GM23338 (cell line): ENCODE data around the gene PCGF2. TPM values are rescaled to one million over a fixed set of nuclear protein-coding genes. Genes with fewer than 3 reads are reported as not detected.

Source experiments
- ATAC-seq: fragments of 200-7000 bp; cut with Tn5 transposase; 3 replicates; pipeline ENCODE4 v1.9.1; 2020
- DNase-seq: peaks from one replicate; pipeline ENCODE4 v3.0.0-alpha.2; 2015; ENCODE audit warnings: low spot score
- H2AFZ ChIP-seq: fragments of 200-600 bp; sonication (generic); 2 replicates; pipeline ENCODE4 v1.8.0; 2016; ENCODE audit warnings: antibody characterized with exemption, mild to moderate bottlenecking, moderate library complexity
- H3F3A ChIP-seq: fragments of 200-600 bp; sonication (generic); replicated peaks from 2 replicates; pipeline ENCODE4 v1.8.0; 2017; ENCODE audit warnings: antibody characterized with exemption, mixed run types, low read depth
- H3K27ac ChIP-seq: fragments of 200-600 bp; sonication (generic); 2 replicates; pipeline ENCODE4 v1.6.1; 2016; ENCODE audit warnings: low read depth
- H3K27me3 ChIP-seq: fragments of 200-600 bp; sonication (generic); 2 replicates; pipeline ENCODE4 v1.8.0; 2016; ENCODE audit warnings: mild to moderate bottlenecking, mixed run types, moderate library complexity; ENCODE audit not compliant: insufficient read depth
- H3K36me3 ChIP-seq: fragments of 200-600 bp; sonication (generic); 2 replicates; pipeline ENCODE4 v1.8.0; 2016; ENCODE audit warnings: mild to moderate bottlenecking; ENCODE audit not compliant: insufficient read depth
- H3K4me1 ChIP-seq: fragments of 200-600 bp; sonication (generic); 2 replicates; pipeline ENCODE4 v1.8.0; 2016; ENCODE audit warnings: mild to moderate bottlenecking, moderate library complexity; ENCODE audit not compliant: insufficient read depth
- H3K4me2 ChIP-seq: fragments of 200-600 bp; sonication (generic); 2 replicates; pipeline ENCODE4 v1.7.1; 2017; ENCODE audit warnings: mixed run types
- H3K4me3 ChIP-seq: fragments of 200-600 bp; sonication (generic); 2 replicates; pipeline ENCODE4 v1.6.1; 2016; ENCODE audit warnings: mixed run types
- H3K79me2 ChIP-seq: fragments of 200-600 bp; sonication (generic); replicated peaks from 2 replicates; pipeline ENCODE4 v1.8.0; 2017; ENCODE audit warnings: mild to moderate bottlenecking; ENCODE audit not compliant: insufficient read depth
- H3K9me2 ChIP-seq: fragments of 200-600 bp; sonication (generic); 2 replicates; pipeline ENCODE4 v1.8.0; 2017; ENCODE audit not compliant: insufficient read depth
- H4K20me1 ChIP-seq: fragments of 200-600 bp; sonication (generic); replicated peaks from 2 replicates; pipeline ENCODE4 v1.8.0; 2017; ENCODE audit warnings: mild to moderate bottlenecking; ENCODE audit not compliant: insufficient read depth
- H3K27ac Mint-ChIP-seq: 2 replicates; pipeline ENCODE4 v1.8.0; 2020; ENCODE audit warnings: inconsistent platforms, mild to moderate bottlenecking, moderate library complexity, mixed read lengths
- H3K27me3 Mint-ChIP-seq: 3 replicates; pipeline ENCODE4 v1.8.0; 2022; ENCODE audit warnings: low read depth, mild to moderate bottlenecking, moderate library complexity, mixed read lengths, inconsistent platforms; ENCODE audit not compliant: insufficient read depth, poor library complexity
- H3K36me3 Mint-ChIP-seq: 3 replicates; pipeline ENCODE4 v1.8.0; 2021; ENCODE audit warnings: low read depth, mild to moderate bottlenecking, inconsistent platforms, moderate library complexity, mixed read lengths
- H3K4me1 Mint-ChIP-seq: 3 replicates; pipeline ENCODE4 v1.8.0; 2020; ENCODE audit warnings: mild to moderate bottlenecking, inconsistent platforms, mixed read lengths
- H3K4me3 Mint-ChIP-seq: 3 replicates; pipeline ENCODE4 v1.8.0; 2021; ENCODE audit warnings: moderate library complexity, mild to moderate bottlenecking, inconsistent platforms, mixed read lengths
- H3K9me3 Mint-ChIP-seq: 3 replicates; pipeline ENCODE4 v1.8.0; 2020; ENCODE audit warnings: moderate library complexity, mild to moderate bottlenecking, inconsistent platforms, mixed read lengths
- CREB1 ChIP-seq: fragments of 250-450 bp; sonication (Bioruptor Pico); IDR thresholded peaks from 2 replicates; pipeline ENCODE4 v1.5.0; 2020; ENCODE audit warnings: low read depth, mild to moderate bottlenecking, moderate library complexity
- EZH2phosphoT487 ChIP-seq: fragments of 200-600 bp; sonication (generic); IDR thresholded peaks from one replicate; pipeline ENCODE4 v1.8.1; 2018; ENCODE audit warnings: antibody characterized with exemption; ENCODE audit not compliant: unreplicated experiment
- JUNB ChIP-seq: IDR thresholded peaks from one replicate; pipeline ENCODE4 v1.6.1; 2016; ENCODE audit warnings: antibody characterized with exemption; ENCODE audit not compliant: unreplicated experiment
- REST ChIP-seq: IDR thresholded peaks from one replicate; pipeline ENCODE4 v1.6.1; 2018; ENCODE audit warnings: antibody characterized with exemption; ENCODE audit not compliant: unreplicated experiment
- STAT1 ChIP-seq: IDR thresholded peaks from one replicate; pipeline ENCODE4 v1.6.1; 2016; ENCODE audit warnings: antibody characterized with exemption; ENCODE audit not compliant: unreplicated experiment
- ZNF114 ChIP-seq: fragments of 250-450 bp; sonication (Bioruptor Pico); IDR thresholded peaks from 2 replicates; pipeline ENCODE4 v1.5.0; 2020; ENCODE audit warnings: mild to moderate bottlenecking, moderate library complexity
- ZNF331 ChIP-seq: fragments of 250-450 bp; sonication (Bioruptor Pico); IDR thresholded peaks from 2 replicates; pipeline ENCODE4 v1.5.0; 2020; ENCODE audit warnings: low read depth, mild to moderate bottlenecking, moderate library complexity
- ZNF462 ChIP-seq: fragments of 250-450 bp; sonication (Bioruptor Pico); IDR thresholded peaks from 2 replicates; pipeline ENCODE4 v1.5.0; 2020; ENCODE audit warnings: mild to moderate bottlenecking, moderate library complexity
- polyA plus RNA-seq: library from polyadenylated mRNA; unstranded; fragments of >200 nt; fragmentation: Nextera tagmentation; extraction: Ambion mirVana; gene quantifications from 2 replicates; pipeline ENCODE4 v1.2.1, GENCODE V29; 2016
- total RNA-seq: library from RNA; depleted of rRNA; stranded (reverse); fragments of >200 nt; shearing (Covaris generic); gene quantifications from 2 replicates; pipeline ENCODE4 v1.2.3, GENCODE V29; 2014
- TF ChIP-seq, protein P1 (sequence below), 2 experiments: fragments of 200-600 bp in 1 of 2; sonication (generic) in 1 of 2; conservative IDR thresholded peaks; 2 replicates each; pipeline versions ENCODE4 v1.5.1 to v1.6.1; 2016 to 2017; ENCODE audit warnings: antibody characterized with exemption in 2 of 2, low read depth in 2 of 2, mild to moderate bottlenecking in 2 of 2, moderate library complexity in 1 of 2

The PCGF2 gene
- total and polyA plus RNA-seq, 2 experiments from 2014 or later: 21.1 to 51.9 TPM

- TF ChIP-seq ZNF462 (CRISPR knock-in tag) (no peak), STAT1 (no peak), CREB1 (CRISPR knock-in tag) (no peak), ZNF331 (no peak)
- TF ChIP-seq, protein P1, sequence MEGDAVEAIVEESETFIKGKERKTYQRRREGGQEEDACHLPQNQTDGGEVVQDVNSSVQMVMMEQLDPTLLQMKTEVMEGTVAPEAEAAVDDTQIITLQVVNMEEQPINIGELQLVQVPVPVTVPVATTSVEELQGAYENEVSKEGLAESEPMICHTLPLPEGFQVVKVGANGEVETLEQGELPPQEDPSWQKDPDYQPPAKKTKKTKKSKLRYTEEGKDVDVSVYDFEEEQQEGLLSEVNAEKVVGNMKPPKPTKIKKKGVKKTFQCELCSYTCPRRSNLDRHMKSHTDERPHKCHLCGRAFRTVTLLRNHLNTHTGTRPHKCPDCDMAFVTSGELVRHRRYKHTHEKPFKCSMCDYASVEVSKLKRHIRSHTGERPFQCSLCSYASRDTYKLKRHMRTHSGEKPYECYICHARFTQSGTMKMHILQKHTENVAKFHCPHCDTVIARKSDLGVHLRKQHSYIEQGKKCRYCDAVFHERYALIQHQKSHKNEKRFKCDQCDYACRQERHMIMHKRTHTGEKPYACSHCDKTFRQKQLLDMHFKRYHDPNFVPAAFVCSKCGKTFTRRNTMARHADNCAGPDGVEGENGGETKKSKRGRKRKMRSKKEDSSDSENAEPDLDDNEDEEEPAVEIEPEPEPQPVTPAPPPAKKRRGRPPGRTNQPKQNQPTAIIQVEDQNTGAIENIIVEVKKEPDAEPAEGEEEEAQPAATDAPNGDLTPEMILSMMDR (conservative IDR thresholded peaks at IDR 0.05; ENCODE audit: low read depth in 2 of 2): no peak
Measured at GRCh38 chr17:38753071-38753506, 5.0 kb upstream of the PCGF2 start (continued).

- Histone ChIP-seq H2AFZ (peak within 1 kb of the TSS; percentile 64), H3K27me3 (peaks cover 16% of the 10 kb centered on the region), H3K36me3 (peaks cover 10% of the 10 kb centered on the region), H4K20me1 (peaks cover 9% of the 10 kb centered on the region; the same call in 1 of the 2 replicates), H3K4me1 (peaks cover 20% of the 10 kb centered on the region), H3K27ac (peak within 1 kb of the TSS; percentile 72), H3K79me2 (peaks cover 28% of the 10 kb centered on the region), H3K4me2 (peak within 1 kb of the TSS; percentile 96), H3K4me3 (peak within 1 kb of the TSS; percentile 69), H3F3A (peaks cover 2% of the 10 kb centered on the region; the same call in 1 of the 2 replicates), H3K9me2 (no peaks in the 10 kb centered on the region)
- ATAC-seq (peak; percentile 68), DNase-seq (peak; percentile 99)
- Mint-ChIP-seq H3K4me3 (peak within 1 kb of the TSS; percentile 97), H3K4me1 (peaks cover 12% of the 10 kb centered on the region), H3K27me3 (peaks cover 27% of the 10 kb centered on the region), H3K27ac (peak within 1 kb of the TSS; percentile 98), H3K9me3 (peaks cover 5% of the 10 kb centered on the region), H3K36me3 (peaks cover 30% of the 10 kb centered on the region)
- TF ChIP-seq ZNF114 (CRISPR knock-in tag) (no peak), STAT1 (no peak), EZH2phosphoT487 (no peak), CREB1 (CRISPR knock-in tag) (peak; percentile 70; the same call in 1 of the 2 replicates), REST (no peak), JUNB (no peak)
- TF ChIP-seq, protein P1 (conservative IDR thresholded peaks at IDR 0.05; ENCODE audit: low read depth in 2 of 2): no peak
Measured at GRCh38 chr17:38752308-38753070, 4.4 kb upstream of the PCGF2 start, which contains the start of gene PSMB3. TSS of gene PSMB3 (plus strand) at chr17:38752741. CDS start at chr17:38752827, 86 bp downstream.
